HepG2 (cell line): ENCODE results near the gene NSD2. TPM values are rescaled to one million over a fixed set of nuclear protein-coding genes. Genes with fewer than 3 reads are reported as not detected.

Experiments
- ATAC-seq: fragments of 200-7000 bp; cut with Tn5 transposase; 3 replicates; pipeline ENCODE4 v1.9.1; 2020; ENCODE audit warnings: mild to moderate bottlenecking, moderate library complexity
- BruUV-seq: library from RNA; stranded (reverse); fragments of 400-500 nt; replicated peaks from 2 replicates; lab custom pipeline; 2021; lab: Mats Ljungman, UMichigan
- CTCF ChIA-PET: fragments of 300-600 bp; formaldehyde crosslinking; extraction: SDS; loops from one replicate; lab custom pipeline; 2021; ENCODE audit warnings: low total read pairs, inconsistent platforms, low intra/inter-chr PET ratio; lab: Yijun Ruan, JAX
- POLR2A ChIA-PET: fragments of 350-600 bp; sonication (Branson Sonifier 250); formaldehyde crosslinking; loops from one replicate; lab custom pipeline; 2020; ENCODE audit warnings: antibody characterized with exemption, inconsistent platforms; lab: Yijun Ruan, JAX
- DNase-seq: peaks from one replicate; pipeline ENCODE4 v3.0.0-alpha.2; 2015; ENCODE audit warnings: low spot score
- FAIRE-seq: peaks from 3 replicates; lab custom pipeline; 2011; peaks lifted over from hg19 to GRCh38; lab: Jason Lieb, UNC
- H2AFZ ChIP-seq: one replicate; pipeline ENCODE4 v1.6.1; 2011; ENCODE audit warnings: low read length, inconsistent platforms
- H3K27ac ChIP-seq: fragments of 300-600 bp; 3 replicates; pipeline ENCODE4 v1.8.0; 2011; ENCODE audit warnings: mixed run types, mild to moderate bottlenecking, mixed read lengths, low read length, inconsistent platforms; ENCODE audit not compliant: insufficient read depth; ENCODE audit errors: extremely low read length
- H3K27me3 ChIP-seq, 2 experiments: fragments of 200-600 bp in 1 of 2; 2 replicates in 1 of 2; 3 replicates in 1 of 2; pipeline versions ENCODE4 v1.6.0 to v1.8.0; 2011; ENCODE audit warnings: low read length in 2 of 2, mild to moderate bottlenecking in 2 of 2, moderate library complexity in 2 of 2, inconsistent platforms in 1 of 2; ENCODE audit not compliant: insufficient read depth in 2 of 2, control insufficient read depth in 1 of 2
- H3K36me3 ChIP-seq, 2 experiments: fragments of 200-600 bp in 1 of 2; replicated peaks in 1 of 2; 2 replicates in 1 of 2; 3 replicates in 1 of 2; pipeline versions ENCODE4 v1.5.1 to v1.8.0; 2011; ENCODE audit warnings: low read length in 2 of 2, inconsistent platforms in 1 of 2; ENCODE audit not compliant: insufficient read depth in 2 of 2, control insufficient read depth in 1 of 2
- H3K4me1 ChIP-seq: 2 replicates; pipeline ENCODE4 v1.5.1; 2012; ENCODE audit warnings: low read length, inconsistent platforms; ENCODE audit not compliant: insufficient read depth
- H3K4me2 ChIP-seq: 2 replicates; pipeline ENCODE4 v1.6.0; 2011; ENCODE audit warnings: low read depth, low read length, inconsistent platforms
- H3K4me3 ChIP-seq, 3 experiments: fragments of 200-600 bp in 1 of 3; sonication (generic), shearing (Covaris generic) in 1 of 3; replicated peaks in 1 of 3; 2 replicates each; pipeline ENCODE4 v1.5.1; 2011 to 2016; ENCODE audit warnings: low read length in 3 of 3, inconsistent platforms in 2 of 3, low read depth in 2 of 3, mild to moderate bottlenecking in 2 of 3, control low read depth in 1 of 3, mixed read lengths in 1 of 3; ENCODE audit not compliant: insufficient read depth in 1 of 3
- H3K79me2 ChIP-seq: one replicate; pipeline ENCODE4 v1.6.1; 2011; ENCODE audit warnings: low read length, inconsistent platforms; ENCODE audit not compliant: insufficient read depth
- H3K9ac ChIP-seq: 2 replicates; pipeline ENCODE4 v1.6.0; 2011; ENCODE audit warnings: mild to moderate bottlenecking, low read depth, low read length, inconsistent platforms; ENCODE audit not compliant: insufficient read depth
- H3K9me3 ChIP-seq: 2 replicates; pipeline ENCODE4 v1.5.1; 2012; ENCODE audit warnings: mild to moderate bottlenecking, low read length
- H4K20me1 ChIP-seq: 2 replicates; pipeline ENCODE4 v1.6.0; 2011; ENCODE audit warnings: inconsistent platforms, mild to moderate bottlenecking, low read length, moderate library complexity; ENCODE audit not compliant: insufficient read depth
- ARID5B ChIP-seq: IDR thresholded peaks from 2 replicates; pipeline ENCODE4 v1.4.0; 2020; ENCODE audit warnings: mild to moderate bottlenecking, missing genetic modification reagents
- FOSL2 ChIP-seq: sonication (generic); formaldehyde crosslinking; IDR thresholded peaks from 2 replicates; pipeline ENCODE4 v1.4.0; 2020; ENCODE audit warnings: missing genetic modification reagents
- GATAD2A ChIP-seq: IDR thresholded peaks from 2 replicates; pipeline ENCODE4 v1.6.1; 2016
- HDAC1 ChIP-seq: sonication (generic); formaldehyde crosslinking; IDR thresholded peaks from 2 replicates; pipeline ENCODE4 v1.5.1; 2020; ENCODE audit warnings: mild to moderate bottlenecking, missing genetic modification reagents
- HOXA3 ChIP-seq: sonication (generic); formaldehyde crosslinking; IDR thresholded peaks from 2 replicates; pipeline ENCODE4 v1.5.0; 2020; ENCODE audit warnings: missing genetic modification reagents
- HOXA9 ChIP-seq: sonication (generic); formaldehyde crosslinking; IDR thresholded peaks from 2 replicates; pipeline ENCODE4 v1.8.1; 2022; ENCODE audit warnings: missing genetic modification reagents, mild to moderate bottlenecking, moderate library complexity, borderline replicate concordance
- JARID2 ChIP-seq: sonication (generic); formaldehyde crosslinking; IDR thresholded peaks from 2 replicates; pipeline ENCODE4 v1.8.1; 2023; ENCODE audit warnings: missing genetic modification reagents, inconsistent platforms; ENCODE audit not compliant: insufficient replicate concordance
- LCORL ChIP-seq, 2 experiments: fragments of 450-650 bp in 1 of 2; sonication (generic) in 1 of 2; formaldehyde crosslinking in 1 of 2; IDR thresholded peaks; 2 replicates each; pipeline versions ENCODE4 v1.5.0 to v1.6.1; 2017 to 2020; ENCODE audit warnings: antibody characterized with exemption in 1 of 2, missing genetic modification reagents in 1 of 2
- MED13 ChIP-seq: sonication (generic); formaldehyde crosslinking; IDR thresholded peaks from 2 replicates; pipeline ENCODE4 v1.5.0; 2020; ENCODE audit warnings: missing genetic modification reagents
- PAXIP1 ChIP-seq: sonication (generic); formaldehyde crosslinking; conservative IDR thresholded peaks from 2 replicates; pipeline ENCODE4 v1.4.0; 2020; ENCODE audit warnings: mild to moderate bottlenecking, missing genetic modification reagents, moderate library complexity
- PHF21A ChIP-seq: sonication (generic); formaldehyde crosslinking; IDR thresholded peaks from 2 replicates; pipeline ENCODE4 v1.5.0; 2020; ENCODE audit warnings: mild to moderate bottlenecking, missing genetic modification reagents
- REL ChIP-seq: sonication (generic); formaldehyde crosslinking; conservative IDR thresholded peaks from 2 replicates; pipeline ENCODE4 v1.8.0; 2022; ENCODE audit warnings: mild to moderate bottlenecking, missing genetic modification reagents, moderate library complexity
- SALL1 ChIP-seq: sonication (generic); formaldehyde crosslinking; IDR thresholded peaks from 2 replicates; pipeline ENCODE4 v1.8.0; 2022; ENCODE audit warnings: mild to moderate bottlenecking, missing genetic modification reagents
- SAP130 ChIP-seq: IDR thresholded peaks from 2 replicates; pipeline ENCODE4 v1.6.1; 2016; ENCODE audit warnings: low read depth
- THAP11 ChIP-seq: IDR thresholded peaks from 2 replicates; pipeline ENCODE4 v1.6.1; 2016; ENCODE audit warnings: missing biosample characterization, missing genetic modification reagents
- ZNF124 ChIP-seq: sonication (generic); formaldehyde crosslinking; IDR thresholded peaks from 2 replicates; pipeline ENCODE4 v1.4.0; 2020; ENCODE audit warnings: missing genetic modification reagents
- ZNF33B ChIP-seq: sonication (generic); formaldehyde crosslinking; IDR thresholded peaks from 2 replicates; pipeline ENCODE4 v1.5.1; 2020; ENCODE audit warnings: mild to moderate bottlenecking, missing genetic modification reagents
- ZNF446 ChIP-seq: sonication (generic); formaldehyde crosslinking; IDR thresholded peaks from 2 replicates; pipeline ENCODE4 v1.5.0; 2020; ENCODE audit warnings: mild to moderate bottlenecking, missing genetic modification reagents
- ZNF790 ChIP-seq: sonication (generic); formaldehyde crosslinking; IDR thresholded peaks from 2 replicates; pipeline ENCODE4 v1.8.0; 2022; ENCODE audit warnings: missing genetic modification reagents, mild to moderate bottlenecking, borderline replicate concordance
- WGBS: methylation state at CpG from one replicate; pipeline ENCODE4 v1.1.6; 2017; ENCODE audit warnings: low lambda C conversion rate; 5-methylcytosine and 5-hydroxymethylcytosine counted together
- in situ Hi-C: cut with HindIII; loops from 2 replicates; pipeline ENCODE4 v1.10.0; 2017; ENCODE audit warnings: low pct_unique_long_range_greater_than_20kb; ENCODE audit not compliant: extremely low pct_ligation_motif_present
- intact Hi-C: fragments of 100-400 bp; cut with micrococcal nuclease; formaldehyde crosslinking; loops from one replicate; pipeline ENCODE4 v1.10.0; 2022; ENCODE audit not compliant: unreplicated experiment
- polyA plus RNA-seq, 8 experiments: library from polyadenylated mRNA; depleted of rRNA in 3 of 8; stranded (reverse) in 7 of 8; unstranded in 1 of 8; fragments of >200 nt; fragmentation: Illumina TruSeq in 4 of 8; extraction: Trizol in 4 of 8; gene quantifications; 2 replicates each; pipeline versions ENCODE4 v1.2.1 to v1.2.3, GENCODE V29; 2011 to 2016; ENCODE audit warnings: low read depth in 4 of 8, missing spikeins in 1 of 8, mixed read lengths in 1 of 8; ENCODE audit not compliant: insufficient read depth in 1 of 8
- total RNA-seq, 5 experiments: library from RNA; depleted of rRNA; stranded (reverse); fragments of >200 nt; fragmentation: Illumina TruSeq; extraction: Trizol; gene quantifications; 2 replicates each; pipeline ENCODE4 v1.2.3, GENCODE V29; 2016; ENCODE audit warnings: low read depth in 1 of 5

The NSD2 gene
- total and polyA plus RNA-seq, 2 of the 13 experiments (the other 11 are each of a cell fraction or from before 2014, with no cell fraction given) = 22.0 to 65.9 TPM

GRCh38 chr4:1868293-1868692 lies 2.9 kb upstream of the NSD2 start:
- no peaks in the 10 kb centered on the region for H3K9me3 ChIP-seq
- peak overlapping the region; percentile 50 for H3K27ac ChIP-seq
- POLR2A ChIA-PET = interaction anchor here (1.0 to 1.4 kb wide), 2 partner anchors 11 to 121 kb away, joined by 3 to 7 read pairs; no protein-coding TSS in a partner anchor
- CTCF ChIA-PET = interaction anchor here (0.7 kb wide), 1 partner anchor 31 kb away, joined by 3 read pairs; no protein-coding TSS in a partner anchor
- in situ Hi-C loops (no loop called here), intact Hi-C loops (no loop called here)
- DNase-seq (peak; percentile 84), FAIRE-seq (peak; percentile 81), ATAC-seq (no peak; the same call in 2 of the 3 replicates)
- no peak overlapping the region for H3K9ac ChIP-seq
- peaks cover 75% of the 10 kb centered on the region for H3K4me1 ChIP-seq
- no peaks in the 10 kb centered on the region for H3K36me3 ChIP-seq
- H3K4me3 ChIP-seq = no peak overlapping the region
- H4K20me1 ChIP-seq = no peaks in the 10 kb centered on the region
- BruUV-seq = no TSS peak
- 11% methylated on average over 5 of the region's 5 CpGs for WGBS
- peak overlapping the region; percentile 66 for H3K4me2 ChIP-seq
- H3K27me3 ChIP-seq = no peaks in the 10 kb centered on the region
- H2AFZ ChIP-seq = no peak overlapping the region
- H3K79me2 ChIP-seq = peaks cover 14% of the 10 kb centered on the region
- TF ChIP-seq GATAD2A (peak; percentile 25; the same call in 1 of the 2 replicates), REL (CRISPR knock-in tag) (no peak), ARID5B (0 out of 2 replicates have a peak, but pooled peaks have one; percentile 22), HDAC1 (CRISPR knock-in tag) (0 out of 2 replicates have a peak, but pooled peaks have one; percentile 14), PHF21A (CRISPR knock-in tag) (peak; percentile 25; the same call in 1 of the 2 replicates), ZNF33B (CRISPR knock-in tag) (no peak), ZNF124 (CRISPR knock-in tag) (no peak), ZNF790 (CRISPR knock-in tag) (0 out of 2 replicates have a peak, but pooled peaks have one; percentile 33), SALL1 (CRISPR knock-in tag) (peak; percentile 20; the same call in 1 of the 2 replicates), LCORL (IDR thresholded peaks at IDR 0.05) (no peak), LCORL (CRISPR knock-in tag; IDR thresholded peaks at IDR 0.05) (0 out of 2 replicates have a peak, but pooled peaks have one; percentile 37), SAP130 (peak; percentile 48), JARID2 (CRISPR knock-in tag) (no peak), MED13 (no peak), HOXA3 (peak; percentile 45; the same call in 1 of the 2 replicates), ZNF446 (CRISPR knock-in tag) (0 out of 2 replicates have a peak, but pooled peaks have one; percentile 62), THAP11 (CRISPR knock-in tag) (peak; percentile 37; the same call in 1 of the 2 replicates), HOXA9 (no peak), FOSL2 (CRISPR knock-in tag) (peak; percentile 85), PAXIP1 (CRISPR knock-in tag) (0 out of 2 replicates have a peak, but pooled peaks have one; percentile 33)
